Uterus (tissue), 4 donors: ENCODE measurements around the gene KCNE1. TPM values are rescaled to one million over a fixed set of nuclear protein-coding genes. Genes with fewer than 3 reads are reported as not detected.
A peak's percentile ranks its signal among the peaks of the same experiment; 100 is the strongest.

Experiments used
- DNase-seq, 2 donors: peaks; one replicate each; pipeline ENCODE4 v3.0.0-alpha.2; 2019 to 2020
- H3K27ac ChIP-seq, 2 donors: fragments of 200-600 bp; sonication (generic); 1 replicate in 1 of 2; 2 replicates in 1 of 2; pipeline ENCODE4 v1.5.1; 2016 to 2018
- H3K27me3 ChIP-seq, 2 donors: fragments of 200-600 bp; sonication (generic); one replicate each; pipeline ENCODE4 v1.5.1; 2018 to 2019; ENCODE audit warnings: control low read depth in 1 of 2
- H3K36me3 ChIP-seq, 2 donors: fragments of 200-600 bp; sonication (generic); one replicate each; pipeline ENCODE4 v1.5.1; 2019; ENCODE audit warnings: control low read depth in 1 of 2
- H3K4me1 ChIP-seq, 2 donors: fragments of 200-600 bp; sonication (generic); one replicate each; pipeline ENCODE4 v1.5.1; 2018 to 2019; ENCODE audit warnings: control low read depth in 1 of 2
- H3K4me3 ChIP-seq, 2 donors: fragments of 200-600 bp; sonication (generic); 1 replicate in 1 of 2; 2 replicates in 1 of 2; pipeline ENCODE4 v1.5.1; 2018 to 2019; ENCODE audit warnings: mild to moderate bottlenecking in 1 of 2
- H3K9me3 ChIP-seq, 2 donors: fragments of 200-600 bp; sonication (generic); one replicate each; pipeline ENCODE4 v1.5.1; 2019; ENCODE audit warnings: control low read depth in 1 of 2
- CTCF ChIP-seq, 4 experiments: fragments of 200-600 bp in 2 of 4; fragments of 450-650 bp in 2 of 4; sonication (generic) in 2 of 4; IDR thresholded peaks; one replicate each; pipeline ENCODE4 v1.5.1; 2016 to 2019; ENCODE audit warnings: antibody characterized with exemption in 4 of 4, mild to moderate bottlenecking in 2 of 4, moderate library complexity in 1 of 4
- POLR2A ChIP-seq, 2 donors: fragments of 450-650 bp; IDR thresholded peaks; one replicate each; pipeline ENCODE4 v1.6.1; 2016; ENCODE audit warnings: antibody characterized with exemption in 2 of 2, mild to moderate bottlenecking in 1 of 2, moderate library complexity in 1 of 2
- intact Hi-C: fragments of 100-400 bp; cut with DNase I; formaldehyde crosslinking; loops from one replicate; pipeline ENCODE4 v1.15.1; 2023; ENCODE audit warnings: low total_unique reads
- total RNA-seq, 4 donors: library from RNA; depleted of rRNA in 3 of 4; stranded (reverse); fragments of >200 nt in 3 of 4; gene quantifications; one replicate each; pipeline versions ENCODE4 v1.1.0 to v1.2.4, GENCODE V29; 2014 to 2023
- donor health status: DM: yes; HTN: yes; CAD: no.

KCNE1 gene
- total RNA-seq, 4 donors from 2014 or later: 0.98 to 2.1 (median 1.0) TPM; not detected in 1

- TF ChIP-seq POLR2A (IDR thresholded peaks at IDR 0.05): no peak
- TF ChIP-seq CTCF (IDR thresholded peaks at IDR 0.05): peak; percentile 25 to 66 (median 47)
- Histone ChIP-seq H3K36me3 (no peaks in the 10 kb centered on the region), H3K9me3 (no peaks in the 10 kb centered on the region), H3K27ac (no peak overlapping the region), H3K4me3 (no peak overlapping the region), H3K4me1 (no peaks in the 10 kb centered on the region), H3K27me3 (no peaks in the 10 kb centered on the region)
- DNase-seq: peak in 1 of 2 donors; percentile 54
- intact Hi-C loops: no loop called here
Measured at GRCh38 chr21:34510148-34511142, 1.6 kb downstream of the KCNE1 start.

- intact Hi-C loops: no loop called here
- H3K4me3 ChIP-seq: no peak overlapping the region
- TF ChIP-seq CTCF (IDR thresholded peaks at IDR 0.05): no peak
- TF ChIP-seq POLR2A (IDR thresholded peaks at IDR 0.05): no peak
Measured at GRCh38 chr21:34509151-34509550, 2.9 kb downstream of the KCNE1 start.

GRCh38 chr21:34504595-34504994, 7.4 kb downstream of the KCNE1 start:
- no peaks in the 10 kb centered on the region for H3K27me3 ChIP-seq
- intact Hi-C loops: no loop called here
- no peaks in the 10 kb centered on the region for H3K4me1 ChIP-seq
- DNase-seq: no peak
- TF ChIP-seq POLR2A (IDR thresholded peaks at IDR 0.05): no peak
- no peak for TF ChIP-seq CTCF (IDR thresholded peaks at IDR 0.05)
- H3K4me3 ChIP-seq: no peak overlapping the region
- H3K9me3 ChIP-seq: no peaks in the 10 kb centered on the region
- H3K36me3 ChIP-seq: no peaks in the 10 kb centered on the region
- no peak overlapping the region for H3K27ac ChIP-seq

More at GRCh38 chr21:34509151-34509550, 2.9 kb downstream of the KCNE1 start:
- H3K27me3 ChIP-seq: no peaks in the 10 kb centered on the region
- no peak overlapping the region for H3K27ac ChIP-seq
- H3K36me3 ChIP-seq: no peaks in the 10 kb centered on the region
- DNase-seq: no peak
- H3K4me1 ChIP-seq: no peaks in the 10 kb centered on the region
- H3K9me3 ChIP-seq: no peaks in the 10 kb centered on the region

GRCh38 chr21:34502480-34503106, 9.4 kb downstream of the KCNE1 start:
- no peak overlapping the region for H3K4me3 ChIP-seq
- intact Hi-C loops: no loop called here
- no peaks in the 10 kb centered on the region for H3K4me1 ChIP-seq
- TF ChIP-seq CTCF (IDR thresholded peaks at IDR 0.05) (no peak), POLR2A (IDR thresholded peaks at IDR 0.05) (no peak)
- H3K27ac ChIP-seq: no peak overlapping the region
- no peaks in the 10 kb centered on the region for H3K36me3 ChIP-seq
- H3K9me3 ChIP-seq: peaks cover 0 to 1% of the 10 kb centered on the region in 2 donors
- H3K27me3 ChIP-seq: no peaks in the 10 kb centered on the region
- DNase-seq: no peak

- intact Hi-C loops: no loop called here
- no peak for DNase-seq
- Histone ChIP-seq H3K27me3 (no peaks in the 10 kb centered on the region), H3K36me3 (no peaks in the 10 kb centered on the region), H3K9me3 (peaks cover 0 to 6% of the 10 kb centered on the region in 2 donors), H3K4me1 (no peaks in the 10 kb centered on the region), H3K4me3 (no peak overlapping the region), H3K27ac (no peak overlapping the region)
- TF ChIP-seq POLR2A (IDR thresholded peaks at IDR 0.05): no peak
- TF ChIP-seq CTCF (IDR thresholded peaks at IDR 0.05): no peak
Measured at GRCh38 chr21:34501716-34502115, 10.3 kb downstream of the KCNE1 start.
